Fibroblast of the aortic adventitia (primary cell): Measurements from ENCODE around the gene MMRN2. TPM values are rescaled to one million over a fixed set of nuclear protein-coding genes. Genes with fewer than 3 reads are reported as not detected.

Experiments used
- DNase-seq: peaks from one replicate; pipeline ENCODE4 v3.0.0-alpha.2; 2010; ENCODE audit warnings: low read depth
- H3K4me3 ChIP-seq: 2 replicates; pipeline ENCODE4 v1.5.1; 2011; ENCODE audit warnings: low read depth, mild to moderate bottlenecking, control low read depth, low read length, moderate library complexity
- CTCF ChIP-seq: IDR thresholded peaks from 2 replicates; pipeline ENCODE4 v1.5.1; 2011; ENCODE audit warnings: mild to moderate bottlenecking, low read length, control low read depth, inconsistent platforms; ENCODE audit not compliant: insufficient read depth
- total RNA-seq: library from RNA; depleted of rRNA; stranded (reverse); fragments of >200 nt; gene quantifications from 2 replicates; pipeline ENCODE4 v1.2.3, GENCODE V29; 2012; ENCODE audit warnings: low replicate concordance

Gene MMRN2
- total RNA-seq, 1 donor: 5.4 TPM

GRCh38 chr10:86946213-86947155 lies 10.9 kb downstream of the MMRN2 start:
- no peak overlapping the region for H3K4me3 ChIP-seq
- TF ChIP-seq CTCF: no peak
- no peak for DNase-seq

GRCh38 chr10:86945361-86946212 lies 11.8 kb downstream of the MMRN2 start:
- TF ChIP-seq CTCF: peak; percentile 44
- DNase-seq: peak; percentile 46
- no peak overlapping the region for H3K4me3 ChIP-seq

- no peak for TF ChIP-seq CTCF
- H3K4me3 ChIP-seq: no peak overlapping the region
- no peak for DNase-seq
These were observed 12.5 kb downstream of the MMRN2 start for GRCh38 chr10:86944907-86945306.

GRCh38 chr10:86944471-86944870 lies 12.9 kb downstream of the MMRN2 start:
- TF ChIP-seq CTCF: no peak
- DNase-seq: peak; percentile 28
- no peak overlapping the region for H3K4me3 ChIP-seq

GRCh38 chr10:86944031-86944419 lies 13.4 kb downstream of the MMRN2 start:
- TF ChIP-seq CTCF: no peak
- H3K4me3 ChIP-seq: no peak overlapping the region
- DNase-seq: no peak

GRCh38 chr10:86943316-86944030 lies 13.9 kb downstream of the MMRN2 start:
- no peak for TF ChIP-seq CTCF

More at GRCh38 chr10:86943316-86944030, 13.9 kb downstream of the MMRN2 start:
- H3K4me3 ChIP-seq: no peak overlapping the region
- DNase-seq: no peak
